ENCODE measurements around the gene CDHR5.
"Not testable (repeated sequence)": the region's sequence is repeated elsewhere in the genome, so short reads cannot be mapped to it uniquely, and the experiment has no call there.

Gene CDHR5, protein sequence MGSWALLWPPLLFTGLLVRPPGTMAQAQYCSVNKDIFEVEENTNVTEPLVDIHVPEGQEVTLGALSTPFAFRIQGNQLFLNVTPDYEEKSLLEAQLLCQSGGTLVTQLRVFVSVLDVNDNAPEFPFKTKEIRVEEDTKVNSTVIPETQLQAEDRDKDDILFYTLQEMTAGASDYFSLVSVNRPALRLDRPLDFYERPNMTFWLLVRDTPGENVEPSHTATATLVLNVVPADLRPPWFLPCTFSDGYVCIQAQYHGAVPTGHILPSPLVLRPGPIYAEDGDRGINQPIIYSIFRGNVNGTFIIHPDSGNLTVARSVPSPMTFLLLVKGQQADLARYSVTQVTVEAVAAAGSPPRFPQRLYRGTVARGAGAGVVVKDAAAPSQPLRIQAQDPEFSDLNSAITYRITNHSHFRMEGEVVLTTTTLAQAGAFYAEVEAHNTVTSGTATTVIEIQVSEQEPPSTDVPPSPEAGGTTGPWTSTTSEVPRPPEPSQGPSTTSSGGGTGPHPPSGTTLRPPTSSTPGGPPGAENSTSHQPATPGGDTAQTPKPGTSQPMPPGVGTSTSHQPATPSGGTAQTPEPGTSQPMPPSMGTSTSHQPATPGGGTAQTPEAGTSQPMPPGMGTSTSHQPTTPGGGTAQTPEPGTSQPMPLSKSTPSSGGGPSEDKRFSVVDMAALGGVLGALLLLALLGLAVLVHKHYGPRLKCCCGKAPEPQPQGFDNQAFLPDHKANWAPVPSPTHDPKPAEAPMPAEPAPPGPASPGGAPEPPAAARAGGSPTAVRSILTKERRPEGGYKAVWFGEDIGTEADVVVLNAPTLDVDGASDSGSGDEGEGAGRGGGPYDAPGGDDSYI

DNA sequence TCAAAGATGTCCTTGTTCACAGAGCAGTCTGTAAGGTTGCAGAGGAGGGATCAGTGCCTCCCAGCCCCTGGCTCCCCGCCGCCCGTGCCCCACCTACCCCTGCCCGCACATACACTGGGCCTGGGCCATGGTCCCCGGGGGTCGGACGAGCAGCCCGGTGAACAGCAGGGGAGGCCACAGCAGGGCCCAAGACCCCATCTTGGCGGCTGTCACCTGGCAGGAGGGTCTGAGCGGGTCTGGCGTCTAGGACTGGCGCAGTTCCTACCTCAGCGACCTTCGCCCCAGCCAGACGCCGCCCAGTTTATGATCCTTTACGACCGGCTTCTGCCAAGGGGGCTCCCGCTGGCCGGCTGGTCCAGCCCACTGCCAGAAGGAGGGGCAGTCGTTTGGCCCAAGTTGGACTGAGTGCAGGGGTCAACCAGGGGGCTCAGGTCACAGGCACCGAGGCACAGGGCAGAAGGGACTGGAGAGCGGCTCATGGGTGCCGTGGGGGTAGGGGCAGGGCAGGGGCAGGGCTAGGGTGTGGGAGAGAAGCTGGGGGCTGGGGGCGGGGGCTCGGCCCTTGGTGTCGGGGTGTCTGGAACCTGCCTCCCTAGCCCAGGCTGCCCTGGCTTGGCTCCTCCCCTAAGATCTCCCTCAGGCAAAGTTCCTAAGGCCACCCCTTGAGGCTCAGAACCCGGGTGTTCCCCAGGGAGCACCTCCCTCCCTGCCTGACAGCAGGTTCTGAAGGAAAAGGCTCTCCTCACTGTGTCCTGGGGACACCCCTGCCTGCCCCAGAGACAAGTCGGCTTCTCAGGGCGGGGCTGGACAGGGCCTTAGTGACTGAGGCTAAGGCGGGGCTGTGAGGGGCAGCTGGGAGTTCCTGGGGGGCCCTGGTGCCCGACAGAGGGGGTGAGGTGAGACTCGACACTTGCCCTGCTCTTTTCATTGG lies at the start of gene CDHR5:
CDHR5 (minus strand) TSS at position 251 of the 931 bp plus-strand sequence; CDS start at position 198, 53 bp downstream.
- DNase-seq, result no peak

DNA sequence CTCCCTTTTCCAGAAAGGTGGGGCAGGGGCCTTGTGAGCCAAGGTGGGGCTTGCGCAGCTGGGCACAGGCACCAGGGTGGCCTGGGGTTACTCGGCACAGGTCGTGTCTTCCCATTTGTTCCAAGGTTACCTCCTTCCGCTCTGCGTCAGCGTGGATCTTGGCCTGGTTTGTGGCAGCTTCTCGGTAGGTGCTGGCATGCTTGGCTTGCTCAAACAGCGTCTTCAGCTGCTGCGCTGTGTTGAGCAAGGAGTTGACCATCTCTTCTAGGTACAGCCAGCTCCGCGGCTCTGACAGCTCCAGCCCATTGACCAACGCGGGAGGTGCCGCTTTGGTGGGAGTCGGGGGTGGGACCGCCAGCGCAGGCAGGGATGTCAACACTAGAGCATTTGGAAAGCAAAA lies 49.7 kb upstream of the CDHR5 start:
- no peak for DNase-seq

DNA sequence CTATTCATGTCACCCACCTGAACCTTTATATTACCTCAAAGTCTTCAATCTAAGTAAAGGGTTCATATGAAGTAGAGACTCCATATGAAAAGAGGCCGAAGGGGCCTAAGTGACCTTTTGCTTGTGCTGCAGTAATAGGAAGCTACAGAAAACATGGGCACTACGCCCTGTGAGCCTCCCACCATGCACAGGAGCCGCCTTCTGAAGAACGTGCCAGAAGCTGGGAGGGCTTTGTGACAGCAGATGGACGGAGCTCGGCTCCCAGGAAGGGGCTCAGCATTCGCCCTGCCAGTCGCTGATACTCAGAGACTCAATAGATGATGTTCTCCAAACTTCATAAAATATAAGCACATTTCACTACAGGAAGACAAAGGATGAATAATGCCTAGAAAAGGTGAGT lies 49.1 kb upstream of the CDHR5 start:
- no peak for DNase-seq

DNA sequence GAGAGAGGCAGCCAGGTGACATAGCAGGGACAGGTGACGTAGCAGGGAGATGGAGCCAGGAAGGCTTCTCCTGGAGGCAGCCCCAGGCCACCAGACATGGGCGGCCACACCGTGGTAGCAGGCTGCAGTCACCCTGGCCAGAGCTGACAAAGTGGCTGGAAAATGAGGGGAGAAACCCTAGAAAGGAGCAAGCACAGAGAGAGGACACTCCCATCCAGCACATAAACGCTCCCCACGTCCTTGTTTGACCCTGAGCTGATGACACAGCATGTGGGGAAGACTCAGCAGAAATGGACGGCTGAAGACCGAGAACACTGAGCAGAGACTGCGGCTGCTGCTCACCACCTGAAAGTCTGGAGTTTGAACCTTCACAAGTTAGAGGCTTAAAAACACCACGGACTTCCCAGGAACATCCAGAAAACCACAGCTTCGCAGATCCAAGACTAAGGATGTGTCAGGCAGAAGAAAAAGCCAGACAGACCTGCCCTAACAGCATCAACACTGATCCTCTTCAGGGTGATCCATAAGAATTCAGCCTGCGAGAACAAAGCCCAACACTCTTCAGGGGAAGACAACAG lies 41.0 kb upstream of the CDHR5 start:
- DNase-seq, result no peak

DNA sequence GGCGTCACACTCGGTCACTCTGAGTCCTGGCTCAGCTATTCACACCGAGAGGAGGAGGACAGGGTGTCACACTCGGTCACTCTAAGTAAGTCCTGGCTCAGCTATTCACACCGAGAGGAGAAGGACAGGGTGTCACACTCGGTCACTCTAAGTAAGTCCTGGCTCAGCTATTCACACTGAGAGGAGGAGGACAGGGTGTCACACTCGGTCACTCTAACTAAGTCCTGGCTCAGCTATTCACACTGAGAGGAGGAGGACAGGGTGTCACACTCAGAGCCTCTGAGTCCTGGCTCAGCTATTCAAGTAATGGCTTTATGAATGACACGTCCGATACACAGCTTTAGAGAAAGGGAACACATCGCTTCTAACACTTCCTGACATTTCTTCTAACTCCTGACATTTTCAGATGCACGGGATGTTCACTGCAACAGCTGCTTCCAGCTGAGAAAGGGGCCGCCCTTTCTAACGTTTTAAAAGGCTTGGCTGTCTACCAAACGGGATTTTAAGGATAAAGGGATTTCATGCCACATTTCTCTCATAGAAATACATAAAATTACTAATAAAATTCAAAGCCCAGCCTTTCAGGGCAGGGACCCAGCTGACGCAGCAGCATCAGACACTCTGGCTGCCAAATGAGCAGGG lies 40.4 kb upstream of the CDHR5 start:
- DNase-seq, result no peak

DNA sequence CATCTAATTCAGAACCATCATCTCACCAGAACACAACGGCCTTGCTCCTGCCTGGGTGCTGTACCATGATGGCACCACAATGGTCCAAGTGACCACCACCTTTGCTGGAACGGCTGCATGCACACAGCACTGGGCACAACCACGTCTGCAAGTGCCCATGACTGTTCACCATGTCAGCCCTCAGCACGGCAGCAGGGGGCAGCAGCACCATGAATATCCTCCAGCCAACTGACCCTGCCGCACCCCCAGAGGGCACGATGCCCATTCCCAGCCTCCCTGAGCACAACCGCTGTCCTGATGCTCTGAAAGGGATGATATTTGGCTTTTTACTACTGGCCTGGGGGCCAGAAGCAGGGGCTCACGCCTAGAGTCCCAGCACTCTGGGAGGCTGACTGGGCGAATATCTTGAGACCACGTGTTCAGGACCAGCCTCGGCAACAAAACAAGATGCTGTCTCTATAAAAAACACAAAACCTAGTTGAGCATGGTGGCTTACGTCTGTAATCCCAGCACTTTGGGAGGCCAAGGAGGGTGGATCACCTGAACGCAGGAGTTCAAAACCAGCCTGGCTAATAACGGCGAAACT lies 38.0 kb upstream of the CDHR5 start:
- no peak for DNase-seq

DNA sequence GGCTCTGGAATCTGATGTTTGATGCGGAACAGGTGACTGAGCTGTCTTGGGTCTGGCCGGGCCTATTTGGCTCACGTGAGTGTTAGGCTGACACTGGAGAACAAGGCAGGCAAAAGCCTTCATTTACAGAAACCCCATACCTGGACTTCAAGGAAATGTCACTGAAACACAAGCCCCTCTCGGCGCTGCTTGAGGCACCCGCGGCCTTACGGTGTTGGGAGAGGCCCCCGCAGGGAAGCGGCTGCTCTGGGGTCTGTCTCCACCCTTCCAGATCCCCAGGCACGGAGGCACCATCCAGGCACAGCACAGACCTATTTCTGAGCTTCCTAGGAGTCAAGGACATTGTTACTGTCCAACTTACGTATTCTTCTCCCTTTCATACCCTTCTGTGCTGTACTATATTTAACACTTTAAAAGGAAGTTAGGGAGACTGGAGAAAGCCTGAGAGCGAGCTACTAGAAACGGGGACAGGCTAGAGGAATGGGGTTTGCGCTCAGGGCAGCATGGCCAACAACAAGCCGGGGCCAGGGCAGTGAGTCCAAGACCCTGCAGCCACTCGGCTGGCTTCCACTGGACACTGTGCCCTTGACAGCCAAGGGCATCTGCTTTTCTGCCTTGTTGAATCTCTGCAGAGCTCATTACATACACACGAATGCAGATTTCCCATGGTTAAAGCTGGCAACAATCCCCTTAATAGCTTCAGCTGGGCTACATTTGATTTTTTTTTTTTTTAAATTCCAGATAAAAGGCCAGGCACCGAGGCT lies 36.1 kb upstream of the CDHR5 start:
- DNase-seq, result no peak

DNA sequence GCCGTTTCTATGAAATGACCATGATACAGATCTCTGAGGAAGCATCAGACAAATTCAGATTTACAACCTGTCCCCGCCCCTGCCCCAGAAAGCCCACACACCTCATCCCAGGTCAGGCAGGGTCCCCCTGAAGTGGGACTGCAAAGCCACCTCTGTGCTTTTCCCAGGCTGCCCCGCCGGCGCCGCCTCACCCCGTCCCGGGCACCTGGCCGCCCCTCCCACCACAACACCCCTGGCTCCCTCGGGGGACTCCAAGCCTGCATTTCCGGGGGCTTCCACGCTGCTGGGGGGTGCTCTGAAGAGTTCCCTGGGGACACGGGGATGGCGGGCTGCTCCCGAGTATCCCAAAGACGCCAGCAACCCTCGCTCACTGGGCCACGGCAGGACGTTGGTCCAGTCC lies 35.5 kb upstream of the CDHR5 start:
- no peak for DNase-seq

DNA sequence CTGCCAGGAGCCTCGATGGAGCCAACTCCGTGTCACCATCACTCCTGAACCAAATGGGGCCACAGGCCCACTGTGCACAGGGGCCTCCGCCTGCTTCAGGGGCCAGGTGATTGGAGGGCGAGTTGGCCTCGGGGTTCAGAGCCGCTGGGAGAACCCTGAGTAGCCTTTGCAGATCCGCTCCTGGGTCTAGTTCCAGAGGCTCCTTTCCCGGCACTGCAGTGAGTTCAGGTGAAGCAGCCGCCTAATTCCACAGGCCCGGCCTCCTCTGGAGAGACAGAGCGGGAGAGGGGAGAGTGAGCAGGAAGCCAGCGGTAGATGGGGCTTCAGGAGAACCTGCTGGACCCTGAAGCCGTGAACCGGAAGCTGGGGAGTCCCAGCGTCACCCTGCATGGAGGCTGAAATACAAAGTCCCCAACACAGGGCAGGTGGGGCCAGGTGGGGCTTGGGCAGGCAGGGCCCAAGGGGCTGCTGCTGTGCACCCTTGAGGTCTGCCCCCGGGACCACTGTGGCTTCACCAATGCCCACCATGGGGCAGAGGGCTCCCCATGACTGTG lies 34.9 kb upstream of the CDHR5 start:
- no peak for DNase-seq

DNA sequence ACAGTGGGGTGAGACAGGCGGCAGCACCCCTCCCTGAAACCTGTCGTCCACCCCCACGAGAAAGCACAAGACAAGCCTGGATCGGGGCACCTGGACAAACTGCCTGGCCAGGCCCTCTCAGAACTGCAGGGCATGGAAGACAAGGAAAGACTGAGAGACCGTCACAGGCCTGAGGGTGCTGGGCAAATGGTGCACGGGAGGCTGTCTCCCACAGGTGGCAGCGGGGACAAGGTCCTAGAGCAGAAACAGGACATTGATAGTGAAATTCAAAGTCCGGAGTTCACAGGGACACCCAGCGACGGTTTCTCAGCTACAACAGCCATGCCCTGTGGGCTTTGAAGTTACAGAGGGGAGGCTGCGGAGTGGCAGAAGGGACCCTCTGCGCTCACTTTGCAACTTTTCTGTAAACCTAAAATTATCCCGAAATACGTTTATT lies 33.0 kb upstream of the CDHR5 start:
- DNase-seq, result no peak

DNA sequence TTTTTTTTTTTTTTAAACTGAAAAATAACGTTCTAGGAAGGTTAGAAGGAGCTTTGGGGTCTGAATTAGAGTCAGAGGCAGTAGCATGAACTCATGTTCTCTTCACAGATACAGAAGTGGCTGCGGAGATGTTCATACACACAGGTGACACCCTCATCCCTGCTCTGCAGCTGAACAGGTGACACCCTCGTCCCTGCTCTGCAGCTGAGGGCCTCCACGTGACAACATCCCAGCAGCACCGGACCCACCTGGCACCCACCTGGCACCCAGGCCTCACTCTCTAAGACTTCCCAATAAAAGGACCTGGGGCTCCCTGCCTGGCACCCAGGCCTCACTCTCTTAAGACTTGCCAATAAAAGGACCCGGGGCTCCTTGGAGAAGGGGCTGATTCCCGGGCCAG lies 32.1 kb upstream of the CDHR5 start:
- no peak for DNase-seq

DNA sequence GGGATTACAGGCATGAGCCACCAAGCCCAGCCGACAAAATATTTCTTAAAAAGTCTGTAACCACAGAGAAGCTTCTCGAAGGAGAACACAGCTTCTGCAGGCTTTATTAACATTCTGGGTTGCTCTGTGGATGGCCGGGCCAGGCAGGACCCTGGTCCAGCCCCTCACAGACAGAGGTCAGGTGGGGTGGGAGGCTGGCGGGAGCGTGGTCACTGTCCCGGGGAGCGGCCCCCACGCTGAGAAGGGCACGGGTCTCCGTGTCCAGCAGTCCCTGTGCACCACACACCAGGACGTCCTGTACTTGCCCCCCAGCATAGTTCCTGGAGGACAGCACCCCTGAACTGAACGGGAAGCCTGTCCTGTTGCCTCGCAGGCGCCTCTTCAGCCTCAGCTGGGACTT lies 31.7 kb upstream of the CDHR5 start:
- DNase-seq, result no peak

DNA sequence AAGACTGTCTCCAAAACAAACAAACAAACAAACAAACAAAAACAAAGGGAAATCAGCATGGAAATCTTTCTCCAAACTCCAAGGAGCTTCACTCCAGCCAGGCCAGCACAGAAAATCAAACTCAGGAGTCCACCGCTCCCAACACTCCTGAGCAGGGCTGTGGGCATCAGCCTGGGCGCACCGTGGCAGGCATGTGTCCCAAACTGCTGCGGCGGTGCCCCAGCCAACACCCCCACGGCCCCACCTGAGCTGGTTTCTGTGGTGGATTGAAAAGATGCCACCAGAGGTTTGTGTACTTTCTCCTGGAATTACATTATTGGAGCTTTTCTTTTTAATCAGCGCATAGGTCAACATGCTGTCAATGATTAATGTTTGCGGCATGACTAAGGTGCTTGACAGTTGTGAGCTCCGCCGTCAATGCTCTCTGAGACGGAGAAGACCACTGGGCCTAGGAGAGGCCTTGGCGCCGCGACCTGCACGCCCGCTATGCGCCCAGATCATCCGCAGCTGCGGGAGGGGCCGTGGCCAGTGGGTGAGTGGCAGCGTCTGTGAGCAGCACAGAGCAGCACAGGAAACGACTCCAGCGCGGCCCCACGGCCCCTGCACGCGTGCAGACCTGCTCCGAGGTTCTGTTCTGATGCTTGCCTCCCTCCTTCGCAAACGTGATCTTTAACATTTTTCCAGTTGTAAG lies 30.4 kb upstream of the CDHR5 start:
- DNase-seq, result no peak

DNA sequence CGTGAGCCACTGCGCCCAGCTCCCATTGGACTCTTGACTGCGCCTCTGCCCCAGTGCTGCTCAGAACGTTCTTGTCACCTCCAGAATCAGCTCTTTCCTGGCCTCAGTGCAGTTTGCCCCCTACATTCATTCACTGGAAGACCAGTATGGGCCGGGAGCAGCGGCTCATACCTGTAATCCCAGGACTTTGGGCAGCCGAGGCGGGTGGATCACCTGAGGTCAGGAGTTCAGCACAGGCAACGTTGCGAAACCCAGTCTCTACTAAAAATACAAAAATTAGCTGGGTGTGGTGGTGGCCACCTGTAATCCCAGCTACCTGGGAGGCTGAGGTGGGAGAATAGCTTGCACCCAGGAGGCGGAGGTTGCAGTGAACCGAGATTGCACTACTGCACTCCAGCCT lies 29.7 kb upstream of the CDHR5 start:
- not testable (repeated sequence) for DNase-seq

DNA sequence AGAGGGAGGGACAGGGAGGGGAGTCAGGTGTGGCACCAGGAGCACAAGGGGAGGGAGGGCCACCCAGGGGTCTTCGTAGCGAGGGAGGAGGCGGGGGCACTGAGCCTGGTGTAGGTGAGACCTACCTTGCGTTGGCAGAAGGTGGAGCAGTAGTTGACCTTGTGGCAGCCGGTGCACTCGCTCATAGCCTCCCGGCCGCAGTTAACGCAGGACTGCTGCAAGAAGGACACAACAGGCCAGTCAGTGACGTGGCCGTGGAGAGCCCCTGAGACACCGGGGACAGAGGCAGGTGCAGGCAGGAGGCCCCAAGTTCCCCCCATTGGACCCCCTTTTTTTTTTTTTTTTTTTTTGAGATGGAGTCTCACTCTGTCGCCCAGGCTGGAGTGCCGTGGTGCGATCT lies 29.1 kb upstream of the CDHR5 start:
- DNase-seq, result no peak

DNA sequence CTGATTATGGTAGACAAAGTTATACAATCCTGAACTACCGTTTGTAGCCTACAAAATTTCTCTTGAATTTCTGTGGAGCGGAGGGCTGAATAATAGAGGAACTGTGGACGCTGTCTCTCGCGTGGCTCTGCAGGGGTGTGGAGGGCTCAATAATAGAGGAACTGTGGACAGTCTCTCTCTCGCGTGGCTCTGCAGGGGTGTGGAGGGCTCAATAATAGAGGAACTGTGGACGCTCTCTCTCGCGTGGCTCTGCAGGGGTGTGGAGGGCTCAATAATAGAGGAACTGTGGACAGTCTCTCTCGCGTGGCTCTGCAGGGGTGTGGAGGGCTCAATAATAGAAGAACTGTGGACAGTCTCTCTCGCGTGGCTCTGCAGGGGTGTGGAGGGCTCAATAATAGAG lies 28.4 kb upstream of the CDHR5 start:
- not testable (repeated sequence) for DNase-seq

DNA sequence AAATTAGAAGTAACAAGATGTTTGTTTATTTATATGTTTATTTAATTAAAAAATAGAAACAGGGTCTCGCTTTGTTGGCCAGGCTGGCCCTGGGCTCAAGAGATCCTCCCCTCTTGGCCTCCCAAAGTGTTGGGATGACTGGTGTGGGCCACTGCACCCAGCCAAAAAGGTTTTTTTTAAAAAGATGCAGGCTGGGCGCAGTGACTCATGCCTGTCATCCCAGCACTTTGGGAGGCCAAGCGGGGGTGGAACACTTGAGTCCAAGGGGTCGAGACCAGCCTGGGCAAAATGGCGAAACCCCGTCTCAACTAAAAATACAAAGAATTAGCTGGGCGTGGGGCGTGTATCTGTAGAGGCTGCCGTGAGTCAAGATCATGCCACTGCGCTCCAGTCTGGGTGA lies 25.7 kb upstream of the CDHR5 start:
- no peak for DNase-seq

DNA sequence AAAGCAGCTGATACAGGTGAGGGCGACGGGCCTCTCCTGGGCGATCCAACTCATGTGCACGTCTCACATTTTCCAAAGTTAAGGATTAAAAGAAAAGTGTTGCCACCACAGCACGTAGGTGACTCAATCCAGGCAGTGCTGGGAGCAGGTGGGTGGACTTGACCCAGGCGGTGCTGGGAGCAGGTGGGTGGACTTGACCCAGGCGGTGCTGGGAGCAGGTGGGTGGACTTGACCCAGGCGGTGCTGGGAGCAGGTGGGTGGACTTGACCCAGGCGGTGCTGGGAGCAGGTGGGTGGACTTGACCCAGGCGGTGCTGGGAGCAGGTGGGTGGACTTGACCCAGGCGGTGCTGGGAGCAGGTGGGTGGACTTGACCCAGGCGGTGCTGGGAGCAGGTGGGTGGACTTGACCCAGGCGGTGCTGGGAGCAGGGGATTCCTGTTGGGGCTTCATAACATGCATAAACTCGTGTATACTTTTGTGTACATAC lies 23.0 kb upstream of the CDHR5 start:
- not testable (repeated sequence) for DNase-seq

DNA sequence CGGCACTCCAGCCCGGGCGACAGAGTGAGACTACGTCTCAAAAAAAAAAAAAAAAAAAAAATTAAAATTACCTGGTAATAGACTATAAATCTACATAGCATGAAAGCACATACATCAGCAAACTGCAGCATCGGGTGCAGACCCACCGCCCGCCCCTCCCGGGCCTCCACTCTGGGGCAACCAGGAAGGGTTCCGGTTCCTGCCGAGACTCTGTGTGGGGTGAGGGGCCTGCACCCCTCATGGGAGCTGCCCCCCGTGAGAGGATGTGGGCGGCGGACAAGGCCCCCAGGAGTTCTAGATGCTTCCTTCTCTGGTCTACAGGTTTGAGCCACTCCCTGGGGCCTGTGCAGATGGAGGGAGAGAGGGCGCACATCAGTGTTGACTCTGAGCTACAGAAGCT lies 21.5 kb upstream of the CDHR5 start:
- DNase-seq, result no peak

DNA sequence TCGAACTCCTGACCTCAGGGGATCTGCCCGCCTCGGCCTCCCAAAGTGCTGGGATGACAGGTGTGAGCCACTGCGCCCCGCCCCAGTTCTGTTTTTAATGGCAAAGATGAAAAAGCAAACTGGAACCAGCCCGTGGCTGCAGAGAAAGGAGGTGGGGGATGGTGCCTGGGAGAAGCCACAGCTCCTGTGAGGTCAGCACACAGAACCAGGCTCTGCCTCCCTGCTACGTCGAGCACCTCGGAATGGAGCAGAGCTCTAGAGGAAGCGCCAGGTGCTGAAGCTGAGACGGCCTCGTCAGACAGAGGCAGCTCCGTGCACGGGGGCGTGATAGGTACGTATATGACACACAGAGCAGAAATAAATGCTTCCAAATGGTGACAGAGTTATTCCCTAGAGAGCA lies 20.8 kb upstream of the CDHR5 start:
- no peak for DNase-seq

Data from activated CD4-positive, CD25-positive, alpha-beta regulatory T cell treated with anti-CD3 and anti-CD28 coated beads, Interleukin-2, amount 50 U/mL, for 72 hours (primary cell).